ENCODE data around the gene ZNF74.
"Not testable (repeated sequence)": the region's sequence is repeated elsewhere in the genome, so short reads cannot be mapped to it uniquely, and the experiment has no call there.

ZNF74 gene

GRCh38 chr22:20400606-20401375, 6.8 kb downstream of the ZNF74 start:
- DNase-seq (ENCODE audit: low read depth), result no peak

GRCh38 chr22:20401376-20402014, 7.5 kb downstream of the ZNF74 start:
- no peak for DNase-seq (ENCODE audit: low read depth)

GRCh38 chr22:20402960-20403778, 9.2 kb downstream of the ZNF74 start:
- DNase-seq (ENCODE audit: low read depth), result no peak

GRCh38 chr22:20403779-20404140, 9.8 kb downstream of the ZNF74 start:
- no peak for DNase-seq (ENCODE audit: low read depth)

GRCh38 chr22:20404881-20405280, 10.9 kb downstream of the ZNF74 start:
- no peak for DNase-seq (ENCODE audit: low read depth)

GRCh38 chr22:20405291-20405930, 11.5 kb downstream of the ZNF74 start:
- DNase-seq (ENCODE audit: low read depth), result no peak

- no peak for DNase-seq (ENCODE audit: low read depth)
Measured at GRCh38 chr22:20405931-20406685, 12.2 kb downstream of the ZNF74 start.

- no peak for DNase-seq (ENCODE audit: low read depth)
Measured at GRCh38 chr22:20406686-20407408, 12.9 kb downstream of the ZNF74 start.

- DNase-seq (ENCODE audit: low read depth), result no peak
Measured at GRCh38 chr22:20407829-20408228, 13.9 kb downstream of the ZNF74 start.

GRCh38 chr22:20408891-20409290, 14.9 kb downstream of the ZNF74 start:
- DNase-seq (ENCODE audit: low read depth), result no peak

GRCh38 chr22:20409385-20409784, 15.4 kb downstream of the ZNF74 start:
- not testable (repeated sequence) for DNase-seq (ENCODE audit: low read depth)

- no peak for DNase-seq (ENCODE audit: low read depth)
Measured at GRCh38 chr22:20412474-20413216, 18.7 kb downstream of the ZNF74 start.

- DNase-seq (ENCODE audit: low read depth), result no peak
Measured at GRCh38 chr22:20413217-20414058, 19.5 kb downstream of the ZNF74 start.

GRCh38 chr22:20414059-20414440, 20.1 kb downstream of the ZNF74 start:
- no peak for DNase-seq (ENCODE audit: low read depth)

GRCh38 chr22:20414450-20414849, 20.5 kb downstream of the ZNF74 start:
- no peak for DNase-seq (ENCODE audit: low read depth)

- not testable (repeated sequence) for DNase-seq (ENCODE audit: low read depth)
Measured at GRCh38 chr22:20415241-20415640, 21.3 kb downstream of the ZNF74 start.

GRCh38 chr22:20415699-20416098, 21.7 kb downstream of the ZNF74 start:
- DNase-seq (ENCODE audit: low read depth), result not testable (repeated sequence)

- DNase-seq (ENCODE audit: low read depth), result peak; percentile 90
Measured at GRCh38 chr22:20418211-20418788, 24.3 kb downstream of the ZNF74 start.

- no peak for DNase-seq (ENCODE audit: low read depth)
Measured at GRCh38 chr22:20419664-20419951, 25.7 kb downstream of the ZNF74 start.

Data from ELR (cell line).